Skin epidermis (tissue), 12 donors: ENCODE data around the gene TPRX2.
"Not testable (repeated sequence)": the region's sequence is repeated elsewhere in the genome, so short reads cannot be mapped to it uniquely, and the experiment has no call there.

Experiments
- H3K27ac ChIP-seq, 21 experiments: fragments of 200-600 bp; sonication (generic) in 11 of 21; one replicate each; pipeline ENCODE4 v1.5.0; 2020; ENCODE audit warnings: mild to moderate bottlenecking in 3 of 21, inconsistent platforms in 2 of 21, moderate library complexity in 2 of 21
- H3K4me3 ChIP-seq, 7 experiments: fragments of 200-600 bp; sonication (generic) in 2 of 7; one replicate each; pipeline ENCODE4 v1.5.0; 2020; ENCODE audit warnings: inconsistent platforms in 2 of 7, mild to moderate bottlenecking in 2 of 7, moderate library complexity in 1 of 7

TPRX2 gene

GRCh38 chr19:47859838-47860237 lies 803 bp downstream of the TPRX2 start:
- not testable (repeated sequence) for H3K4me3 ChIP-seq, H3K27ac ChIP-seq

DNA sequence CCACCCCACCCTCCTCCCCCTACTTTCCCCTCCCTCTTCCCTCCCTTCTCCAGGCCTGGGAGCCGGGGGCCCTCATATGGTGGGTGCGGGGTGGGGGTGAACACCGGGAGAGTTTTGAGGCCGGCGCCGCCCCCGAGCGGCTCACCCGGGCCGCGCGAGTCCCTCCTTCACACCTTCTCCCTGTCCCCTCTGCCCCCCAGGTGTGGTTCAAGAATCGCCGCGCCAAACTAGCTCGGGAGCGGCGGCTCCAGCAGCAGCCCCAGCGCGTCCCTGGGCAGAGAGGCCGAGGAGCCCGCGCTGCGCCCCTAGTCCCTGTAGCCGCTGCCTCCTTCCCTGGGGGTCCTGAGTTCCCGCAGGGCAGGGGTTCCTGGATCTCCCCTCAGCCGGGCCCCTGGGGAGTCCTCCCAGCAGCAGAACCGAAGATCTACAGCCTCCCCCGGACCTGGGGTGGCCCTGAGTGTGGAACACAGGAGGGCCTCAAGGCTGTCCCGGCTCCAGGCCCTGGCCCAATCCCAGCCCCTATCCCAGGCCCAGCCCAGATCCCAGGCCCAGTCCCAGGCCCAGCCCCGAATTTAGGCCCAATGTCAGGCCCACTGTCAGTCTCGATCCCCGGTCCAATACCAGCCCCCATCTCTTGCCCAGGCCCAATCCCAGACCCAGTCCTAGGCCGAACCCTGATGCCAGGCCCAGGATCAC lies 1.7 kb downstream of the TPRX2 start:
- Histone ChIP-seq H3K27ac (no peak overlapping the region), H3K4me3 (no peak overlapping the region)

GRCh38 chr19:47861630-47862029 lies 2.6 kb downstream of the TPRX2 start:
- no peak overlapping the region for H3K4me3 ChIP-seq
- no peak overlapping the region for H3K27ac ChIP-seq

DNA sequence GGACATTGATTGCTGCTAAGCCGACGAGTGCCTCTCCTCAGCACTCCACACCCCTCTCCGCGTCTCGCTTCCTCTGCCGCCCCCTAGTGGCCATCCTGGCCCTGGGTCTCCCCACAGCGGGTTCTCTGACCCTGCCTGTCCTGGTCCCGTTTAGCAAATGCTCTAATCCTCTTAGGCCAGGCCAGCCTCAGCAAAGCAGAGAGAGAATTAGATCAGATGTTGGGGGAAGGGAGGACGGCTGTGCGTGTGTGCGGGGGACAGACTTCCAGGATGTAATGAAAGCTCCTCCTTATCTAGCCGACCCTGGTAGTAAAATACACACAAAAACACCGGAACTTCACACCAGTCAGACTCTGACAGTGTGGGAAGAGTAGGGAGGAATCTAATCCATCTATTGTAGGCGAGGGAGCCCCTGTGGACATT lies 4.5 kb downstream of the TPRX2 start:
- H3K27ac ChIP-seq = no peak overlapping the region
- H3K4me3 ChIP-seq = no peak overlapping the region

- H3K4me3 ChIP-seq = no peak overlapping the region
- no peak overlapping the region for H3K27ac ChIP-seq
Measured at GRCh38 chr19:47865166-47865565, 6.1 kb downstream of the TPRX2 start.

DNA sequence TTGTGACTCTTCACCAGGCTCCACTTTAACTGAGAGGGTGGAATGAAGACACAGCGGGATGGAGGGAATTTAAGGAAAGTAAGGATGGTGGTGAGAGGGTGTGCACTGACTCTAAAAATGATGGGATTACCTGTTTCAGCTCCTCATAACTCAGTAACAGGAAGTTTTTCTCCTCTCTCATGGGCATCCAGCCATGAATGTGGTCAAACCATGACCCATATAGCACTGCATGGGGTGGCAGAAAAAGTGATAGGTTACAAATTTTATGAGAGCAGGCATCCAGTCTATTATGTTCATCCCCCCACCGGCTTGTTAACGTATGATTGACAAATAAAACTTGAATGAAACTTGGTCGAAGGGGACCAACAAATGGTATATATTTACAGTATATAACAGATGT lies 19.9 kb downstream of the TPRX2 start:
- Histone ChIP-seq H3K27ac (no peak overlapping the region), H3K4me3 (no peak overlapping the region)

DNA sequence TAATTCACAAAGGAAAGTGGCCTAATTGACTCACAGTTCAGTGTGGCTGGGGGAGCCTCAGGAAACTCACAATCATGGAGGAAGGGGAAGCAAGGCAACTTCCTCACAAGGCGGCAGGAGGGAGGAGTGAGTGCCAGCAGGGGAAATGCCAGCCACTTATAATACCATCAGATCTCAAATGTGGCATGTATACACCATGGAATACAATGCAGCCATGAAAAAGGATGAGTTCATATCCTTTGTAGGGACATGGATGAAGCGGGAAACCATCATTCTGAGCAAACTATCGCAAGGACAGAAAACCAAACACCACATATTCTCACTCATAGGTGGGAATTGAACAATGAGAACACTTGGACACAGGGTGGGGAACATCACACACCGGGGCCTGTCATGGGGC lies 20.4 kb downstream of the TPRX2 start:
- not testable (repeated sequence) for H3K27ac ChIP-seq, H3K4me3 ChIP-seq

- Histone ChIP-seq H3K27ac (no peak overlapping the region), H3K4me3 (no peak overlapping the region)
Measured at GRCh38 chr19:47881757-47882156, 22.7 kb downstream of the TPRX2 start.

DNA sequence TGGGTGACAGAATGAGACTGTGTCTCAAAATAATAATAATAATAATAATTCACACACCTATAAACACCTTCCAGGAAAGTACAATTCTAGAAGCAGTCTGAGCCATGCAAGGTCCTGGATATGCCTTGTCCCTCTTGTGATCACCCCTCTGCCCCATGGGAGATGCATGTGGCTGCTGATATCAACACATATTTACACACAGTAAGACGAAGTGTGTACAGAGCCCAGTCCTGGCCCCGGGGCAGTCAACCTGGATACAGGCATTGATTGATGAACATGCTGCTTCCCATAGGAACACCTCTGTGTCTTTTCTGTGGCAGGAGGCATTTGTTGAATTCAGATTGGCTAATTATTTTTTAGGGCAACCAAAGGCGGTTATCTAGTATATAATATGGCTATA lies 23.9 kb downstream of the TPRX2 start:
- H3K27ac ChIP-seq = no peak overlapping the region
- H3K4me3 ChIP-seq = no peak overlapping the region

GRCh38 chr19:47885067-47885463 lies 26.0 kb downstream of the TPRX2 start:
- no peak overlapping the region for H3K27ac ChIP-seq
- no peak overlapping the region for H3K4me3 ChIP-seq

DNA sequence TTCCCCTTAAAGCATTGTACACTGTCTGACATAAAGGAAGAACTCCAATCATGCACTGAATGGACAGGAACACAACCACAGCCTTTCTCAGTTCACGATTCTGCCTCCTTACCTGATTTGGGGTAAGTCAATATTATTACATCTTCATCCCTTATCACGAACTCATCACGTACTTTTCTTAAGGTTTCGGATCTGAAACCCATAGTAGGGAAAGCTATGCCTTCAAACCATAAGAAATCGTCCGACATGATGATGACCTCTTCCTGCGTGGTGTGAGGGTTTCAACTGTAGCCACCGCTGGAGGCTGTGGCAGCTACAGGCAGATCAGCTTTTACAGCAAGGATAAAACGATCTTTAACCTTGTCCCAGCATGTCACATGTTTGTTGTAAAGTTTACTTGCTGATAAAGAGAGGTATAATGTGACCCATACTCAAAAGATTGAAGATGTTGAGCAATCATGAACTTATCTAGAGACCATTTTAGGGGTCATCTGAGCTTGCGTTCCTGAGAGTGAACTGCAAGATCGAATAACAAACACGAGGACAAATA lies 27.1 kb downstream of the TPRX2 start, which contains the start of gene SULT2A1:
TSS of gene SULT2A1 (minus strand) at position 306 of the 550 bp plus-strand sequence. CDS start at position 248, 58 bp downstream.
- no peak within 1 kb of the TSS for H3K27ac ChIP-seq

GRCh38 chr19:47890865-47891621 lies 32.0 kb downstream of the TPRX2 start:
- Histone ChIP-seq H3K27ac (no peak overlapping the region), H3K4me3 (no peak overlapping the region)

More for the DNA sequence above, 27.1 kb downstream of the TPRX2 start, which contains the start of gene SULT2A1:
- H3K4me3 ChIP-seq = no peak within 1 kb of the TSS

- H3K27ac ChIP-seq = no peak overlapping the region
- no peak overlapping the region for H3K4me3 ChIP-seq
Measured at GRCh38 chr19:47891622-47891922, 32.5 kb downstream of the TPRX2 start.

- no peak overlapping the region for H3K4me3 ChIP-seq
- H3K27ac ChIP-seq = no peak overlapping the region
Measured at GRCh38 chr19:47891923-47892666, 33.1 kb downstream of the TPRX2 start.

GRCh38 chr19:47895165-47895782 lies 36.2 kb downstream of the TPRX2 start:
- no peak overlapping the region for H3K4me3 ChIP-seq
- H3K27ac ChIP-seq = no peak overlapping the region

GRCh38 chr19:47896019-47896418 lies 37.0 kb downstream of the TPRX2 start:
- H3K4me3 ChIP-seq = no peak overlapping the region
- no peak overlapping the region for H3K27ac ChIP-seq

GRCh38 chr19:47896773-47897172 lies 37.7 kb downstream of the TPRX2 start:
- Histone ChIP-seq H3K27ac (no peak overlapping the region), H3K4me3 (no peak overlapping the region)

GRCh38 chr19:47897861-47898260 lies 38.8 kb downstream of the TPRX2 start:
- no peak overlapping the region for H3K4me3 ChIP-seq
- no peak overlapping the region for H3K27ac ChIP-seq

DNA sequence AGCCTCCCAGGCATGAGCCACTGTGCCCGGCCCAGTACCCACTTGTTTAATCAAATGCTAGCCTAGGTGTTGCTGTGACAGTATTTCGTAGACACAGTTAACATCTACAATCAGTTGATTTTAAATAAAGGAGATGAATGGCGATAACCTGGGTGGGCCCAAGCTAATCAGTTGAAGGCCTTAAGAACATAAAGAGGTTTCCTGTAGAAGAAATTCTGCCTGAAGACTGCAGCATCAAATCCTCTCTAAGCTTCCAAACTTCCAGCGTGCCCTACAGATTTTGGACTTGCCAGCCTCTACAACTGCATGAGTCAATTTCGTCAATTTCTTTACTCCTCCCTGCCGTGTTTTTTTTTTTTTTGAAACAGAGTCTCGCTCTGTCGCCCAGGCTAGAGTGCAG lies 40.3 kb downstream of the TPRX2 start:
- Histone ChIP-seq H3K27ac (no peak overlapping the region), H3K4me3 (no peak overlapping the region)

DNA sequence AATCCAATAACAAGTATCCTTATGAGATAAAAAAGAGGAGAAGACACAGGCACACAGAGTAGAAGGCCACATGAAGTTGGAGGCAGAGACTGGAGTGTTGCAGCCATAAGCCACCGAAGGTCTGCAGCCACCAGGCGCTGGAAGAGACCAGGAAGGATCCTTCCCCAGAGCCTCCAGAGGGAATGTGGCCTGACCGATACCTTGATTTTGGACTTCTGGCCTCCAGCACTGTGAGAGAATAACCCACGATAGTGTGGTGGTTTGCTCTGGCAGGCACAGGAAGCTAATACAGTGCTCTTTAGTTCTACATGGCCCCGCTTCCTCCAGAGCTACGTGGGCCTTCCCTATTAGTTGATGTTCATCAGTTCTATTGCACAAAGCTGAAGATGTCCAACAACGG lies 42.3 kb downstream of the TPRX2 start:
- H3K4me3 ChIP-seq = no peak overlapping the region
- no peak overlapping the region for H3K27ac ChIP-seq
